ENCODE data around the gene NFIC.
"Not testable (repeated sequence)": the region's sequence is repeated elsewhere in the genome, so short reads cannot be mapped to it uniquely, and the experiment has no call there.

The NFIC gene

GRCh38 chr19:3398114-3398899 lies 31.9 kb downstream of the NFIC start:
- no peak for DNase-seq (ENCODE audit: low read depth in 2 of 2)

- no peak for DNase-seq (ENCODE audit: low read depth in 2 of 2)
Measured at GRCh38 chr19:3398900-3399278, 32.5 kb downstream of the NFIC start.

GRCh38 chr19:3399311-3399710 lies 32.9 kb downstream of the NFIC start:
- DNase-seq (ENCODE audit: low read depth in 2 of 2): not testable (repeated sequence)

GRCh38 chr19:3401004-3401768 lies 34.8 kb downstream of the NFIC start:
- DNase-seq (ENCODE audit: low read depth in 2 of 2): no peak

- no peak for DNase-seq (ENCODE audit: low read depth in 2 of 2)
Measured at GRCh38 chr19:3402631-3403443, 36.5 kb downstream of the NFIC start.

- DNase-seq (ENCODE audit: low read depth in 2 of 2): no peak
Measured at GRCh38 chr19:3403489-3404323, 37.3 kb downstream of the NFIC start.

GRCh38 chr19:3404324-3405260 lies 38.2 kb downstream of the NFIC start:
- DNase-seq (ENCODE audit: low read depth in 2 of 2): no peak

GRCh38 chr19:3405261-3405653 lies 38.9 kb downstream of the NFIC start:
- no peak for DNase-seq (ENCODE audit: low read depth in 2 of 2)

GRCh38 chr19:3406571-3407111 lies 40.3 kb downstream of the NFIC start:
- DNase-seq (ENCODE audit: low read depth in 2 of 2): no peak

- no peak for DNase-seq (ENCODE audit: low read depth in 2 of 2)
Measured at GRCh38 chr19:3407556-3408516, 41.5 kb downstream of the NFIC start.

- DNase-seq (ENCODE audit: low read depth in 2 of 2): no peak
Measured at GRCh38 chr19:3408996-3409345, 42.6 kb downstream of the NFIC start.

GRCh38 chr19:3409346-3410064 lies 43.1 kb downstream of the NFIC start:
- no peak for DNase-seq (ENCODE audit: low read depth in 2 of 2)

- no peak for DNase-seq (ENCODE audit: low read depth in 2 of 2)
Measured at GRCh38 chr19:3411636-3412035, 45.3 kb downstream of the NFIC start.

GRCh38 chr19:3412066-3412465 lies 45.7 kb downstream of the NFIC start:
- no peak for DNase-seq (ENCODE audit: low read depth in 2 of 2)

- DNase-seq (ENCODE audit: low read depth in 2 of 2): no peak
Measured at GRCh38 chr19:3413796-3414327, 47.5 kb downstream of the NFIC start.

GRCh38 chr19:3415695-3416094 lies 49.3 kb downstream of the NFIC start:
- no peak for DNase-seq (ENCODE audit: low read depth in 2 of 2)

GRCh38 chr19:3420244-3420755 lies 53.9 kb downstream of the NFIC start:
- DNase-seq (ENCODE audit: low read depth in 2 of 2): no peak

All from activated CD4-positive, alpha-beta T cell treated with anti-CD3 and anti-CD28 coated beads for 24 hours (primary cell).